Measurements from ENCODE around the gene DRC7.

DRC7 gene, protein sequence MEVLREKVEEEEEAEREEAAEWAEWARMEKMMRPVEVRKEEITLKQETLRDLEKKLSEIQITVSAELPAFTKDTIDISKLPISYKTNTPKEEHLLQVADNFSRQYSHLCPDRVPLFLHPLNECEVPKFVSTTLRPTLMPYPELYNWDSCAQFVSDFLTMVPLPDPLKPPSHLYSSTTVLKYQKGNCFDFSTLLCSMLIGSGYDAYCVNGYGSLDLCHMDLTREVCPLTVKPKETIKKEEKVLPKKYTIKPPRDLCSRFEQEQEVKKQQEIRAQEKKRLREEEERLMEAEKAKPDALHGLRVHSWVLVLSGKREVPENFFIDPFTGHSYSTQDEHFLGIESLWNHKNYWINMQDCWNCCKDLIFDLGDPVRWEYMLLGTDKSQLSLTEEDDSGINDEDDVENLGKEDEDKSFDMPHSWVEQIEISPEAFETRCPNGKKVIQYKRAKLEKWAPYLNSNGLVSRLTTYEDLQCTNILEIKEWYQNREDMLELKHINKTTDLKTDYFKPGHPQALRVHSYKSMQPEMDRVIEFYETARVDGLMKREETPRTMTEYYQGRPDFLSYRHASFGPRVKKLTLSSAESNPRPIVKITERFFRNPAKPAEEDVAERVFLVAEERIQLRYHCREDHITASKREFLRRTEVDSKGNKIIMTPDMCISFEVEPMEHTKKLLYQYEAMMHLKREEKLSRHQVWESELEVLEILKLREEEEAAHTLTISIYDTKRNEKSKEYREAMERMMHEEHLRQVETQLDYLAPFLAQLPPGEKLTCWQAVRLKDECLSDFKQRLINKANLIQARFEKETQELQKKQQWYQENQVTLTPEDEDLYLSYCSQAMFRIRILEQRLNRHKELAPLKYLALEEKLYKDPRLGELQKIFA

DNA sequence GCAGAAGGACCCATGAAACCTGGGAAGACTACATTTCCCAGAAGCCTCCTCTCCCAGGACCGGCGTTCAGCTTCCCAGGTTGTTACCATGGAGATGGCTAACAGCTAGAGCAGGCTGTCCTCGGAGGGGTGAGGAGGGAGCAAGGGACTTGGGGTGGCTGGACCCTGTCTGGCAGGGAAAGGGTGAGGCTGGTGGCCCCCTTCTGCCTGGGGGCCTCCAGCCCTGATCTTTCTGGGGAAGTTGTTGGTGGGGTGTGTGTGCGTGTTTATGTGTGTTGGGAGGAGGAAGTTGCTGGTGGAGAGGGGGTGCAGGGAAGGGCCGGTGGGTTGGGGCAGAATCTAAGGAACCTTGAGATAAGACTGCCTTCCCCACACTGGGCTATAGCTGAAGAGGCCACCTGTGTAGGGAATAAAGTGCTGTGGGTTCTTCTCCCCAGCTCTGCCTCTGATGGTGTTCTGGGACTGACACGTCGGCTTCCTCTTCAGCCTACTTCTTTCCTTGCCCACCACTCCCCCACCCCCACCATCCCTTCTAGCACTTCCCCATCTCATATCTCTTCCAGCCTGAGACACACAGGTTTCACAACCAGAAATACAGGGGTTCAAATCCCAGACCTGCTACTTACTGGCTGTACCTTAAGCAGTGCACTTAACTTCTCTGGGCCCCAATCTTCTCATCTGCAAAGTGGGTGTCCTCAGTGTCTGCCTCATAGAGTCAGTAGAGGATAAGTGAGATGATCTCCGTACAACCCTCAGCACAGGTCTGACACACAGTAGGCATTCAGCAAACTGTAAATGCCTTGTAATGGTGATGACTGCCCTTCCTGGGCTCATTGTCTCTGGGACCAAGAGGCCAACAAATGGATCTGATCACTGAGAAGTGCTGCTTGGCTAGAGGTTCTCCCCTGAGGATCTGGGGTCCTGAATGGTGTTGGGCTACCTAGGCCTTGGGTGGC, at the start of gene DRC7:
Gene DRC7 (plus strand): TSS at position 82 of the 955 bp plus-strand sequence. CDS start 3,144 bp downstream, outside the sequence.
- DNase-seq = peak; percentile 31

DNA sequence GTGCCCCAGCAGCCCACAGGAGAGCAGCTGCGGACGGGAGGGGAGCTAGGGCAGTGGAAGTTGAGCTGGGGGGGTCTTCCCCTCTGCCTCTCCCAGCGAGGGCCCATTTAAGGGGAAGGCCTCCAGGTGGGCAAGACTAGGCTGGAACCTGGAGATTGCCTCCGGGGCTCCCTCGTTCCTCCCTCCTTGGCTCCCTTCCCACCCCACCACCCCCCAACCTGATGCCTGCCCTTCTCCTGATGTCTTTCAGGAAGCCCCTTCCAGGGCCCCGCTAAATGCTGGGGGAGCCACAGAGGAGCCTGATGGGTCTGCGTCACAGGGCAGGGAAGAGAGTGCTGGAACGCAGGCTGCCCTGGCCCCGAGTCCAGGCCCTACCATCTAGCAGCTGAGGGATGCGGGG, 49.4 kb upstream of the DRC7 start:
- no peak for DNase-seq

- DNase-seq = no peak
Observed at GRCh38 chr16:57645691-57646387, 48.8 kb upstream of the DRC7 start.

DNA sequence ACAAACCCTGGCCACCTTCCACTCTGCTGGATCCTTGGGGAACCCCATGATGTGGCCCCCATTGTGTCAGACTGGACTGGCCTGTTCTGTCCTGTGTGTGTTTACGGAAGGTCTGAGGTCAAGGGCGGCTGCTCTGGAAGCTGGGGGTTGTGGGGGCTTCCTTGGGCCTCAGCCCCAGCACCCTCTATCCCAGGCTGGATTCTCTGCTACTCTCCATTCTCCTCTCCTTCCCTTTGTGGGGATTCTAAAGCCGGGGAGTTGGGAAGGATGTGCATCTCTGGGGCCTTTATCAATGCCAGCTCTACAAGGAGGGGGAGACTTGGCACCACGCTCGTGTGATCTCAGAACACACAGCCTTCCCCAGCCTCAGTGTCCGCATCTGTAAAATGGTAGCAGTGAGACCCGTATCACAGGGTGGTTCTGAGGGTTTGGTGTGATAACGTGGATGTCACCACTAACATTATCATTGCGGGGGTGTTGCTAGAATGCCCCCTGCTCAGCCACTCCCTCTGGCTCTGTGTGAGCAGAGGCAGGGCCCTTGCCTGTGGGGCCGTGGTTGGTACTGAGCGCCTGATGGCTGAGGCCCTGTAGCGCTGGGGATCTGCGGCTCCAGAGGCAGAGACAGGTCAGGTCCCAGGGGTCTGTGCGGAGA, 48.1 kb upstream of the DRC7 start:
- no peak for DNase-seq

GRCh38 chr16:57647136-57647875, 47.3 kb upstream of the DRC7 start:
- DNase-seq = no peak

- DNase-seq = no peak
Observed at GRCh38 chr16:57648125-57648524, 46.5 kb upstream of the DRC7 start.

DNA sequence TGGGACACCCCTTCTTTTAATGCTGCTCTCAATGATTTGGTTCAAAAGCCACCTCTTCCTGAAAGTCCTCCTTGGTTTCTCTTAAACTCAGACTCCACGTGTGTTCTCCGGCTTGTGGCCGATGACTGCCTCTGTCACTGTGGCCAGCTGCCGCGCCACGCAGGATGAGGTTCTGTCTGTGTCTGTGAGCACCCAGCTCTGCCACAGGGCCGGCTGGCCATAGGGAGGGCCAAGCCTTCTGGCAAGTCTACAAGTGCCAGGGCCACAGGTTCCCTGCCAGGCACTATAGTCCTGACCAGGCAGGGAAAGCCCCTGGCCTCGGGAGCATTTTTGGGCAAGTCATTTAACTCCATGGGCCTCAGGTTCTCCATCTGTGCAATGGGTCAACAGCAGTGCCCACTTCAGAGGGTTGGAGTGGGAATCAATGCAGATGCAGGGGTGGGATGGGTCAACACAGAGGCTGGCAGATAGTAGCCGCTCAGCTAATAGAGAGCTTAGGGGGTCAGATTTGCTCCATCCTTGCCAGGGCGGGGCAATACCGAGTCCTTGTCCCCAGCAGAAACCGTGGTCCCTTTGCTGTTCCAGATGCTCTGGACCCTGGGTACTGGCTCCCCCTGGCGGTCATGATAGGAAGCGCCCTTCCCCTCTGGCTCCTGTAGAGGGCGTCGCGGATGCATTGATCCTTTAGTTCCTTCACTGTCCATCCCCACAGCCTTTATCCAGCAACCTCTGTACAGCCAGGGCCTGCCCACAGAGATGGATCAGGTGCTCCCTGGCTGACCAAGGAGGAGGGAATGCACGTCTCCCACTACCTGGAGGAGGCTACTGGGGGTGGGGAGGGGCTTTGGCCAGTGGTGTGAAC, 45.8 kb upstream of the DRC7 start:
- peak; percentile 92 for DNase-seq

DNA sequence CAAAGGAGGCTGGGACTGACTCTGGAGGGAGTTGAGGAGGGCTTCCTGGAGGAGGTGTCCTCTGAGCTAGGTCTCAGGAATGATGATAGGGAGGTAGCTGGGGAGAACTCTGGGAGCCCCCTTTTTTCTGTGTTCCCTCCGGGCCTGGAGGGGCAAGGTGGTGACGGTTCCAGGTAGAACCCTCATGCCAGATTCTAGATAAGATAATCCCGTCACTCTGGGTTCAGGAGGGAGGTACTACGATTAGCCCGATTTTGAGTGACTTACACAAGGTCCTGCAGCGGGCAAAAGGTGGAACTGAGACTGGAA, 45.2 kb upstream of the DRC7 start:
- no peak for DNase-seq

DNA sequence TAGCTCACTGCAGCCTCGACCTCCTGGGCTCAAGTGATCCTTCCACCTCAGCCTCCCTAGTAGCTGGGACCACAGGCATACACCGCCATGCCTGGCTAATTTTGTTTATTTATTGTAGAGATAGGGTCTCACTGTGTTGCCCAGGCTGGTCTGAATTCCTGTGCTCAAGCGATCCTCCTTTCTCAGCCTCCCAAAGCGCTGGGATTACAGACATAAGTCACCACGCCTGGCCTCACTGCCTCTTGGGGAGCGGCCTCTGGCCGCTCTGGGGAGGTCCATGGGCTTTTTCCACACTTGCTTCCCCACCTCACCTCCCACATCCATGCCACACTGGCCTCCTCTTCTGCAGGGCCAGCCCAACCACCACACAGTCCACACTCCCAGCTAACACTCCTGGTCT, 44.8 kb upstream of the DRC7 start:
- DNase-seq = no peak

GRCh38 chr16:57651344-57652333, 43.0 kb upstream of the DRC7 start:
- DNase-seq = peak; percentile 27

DNA sequence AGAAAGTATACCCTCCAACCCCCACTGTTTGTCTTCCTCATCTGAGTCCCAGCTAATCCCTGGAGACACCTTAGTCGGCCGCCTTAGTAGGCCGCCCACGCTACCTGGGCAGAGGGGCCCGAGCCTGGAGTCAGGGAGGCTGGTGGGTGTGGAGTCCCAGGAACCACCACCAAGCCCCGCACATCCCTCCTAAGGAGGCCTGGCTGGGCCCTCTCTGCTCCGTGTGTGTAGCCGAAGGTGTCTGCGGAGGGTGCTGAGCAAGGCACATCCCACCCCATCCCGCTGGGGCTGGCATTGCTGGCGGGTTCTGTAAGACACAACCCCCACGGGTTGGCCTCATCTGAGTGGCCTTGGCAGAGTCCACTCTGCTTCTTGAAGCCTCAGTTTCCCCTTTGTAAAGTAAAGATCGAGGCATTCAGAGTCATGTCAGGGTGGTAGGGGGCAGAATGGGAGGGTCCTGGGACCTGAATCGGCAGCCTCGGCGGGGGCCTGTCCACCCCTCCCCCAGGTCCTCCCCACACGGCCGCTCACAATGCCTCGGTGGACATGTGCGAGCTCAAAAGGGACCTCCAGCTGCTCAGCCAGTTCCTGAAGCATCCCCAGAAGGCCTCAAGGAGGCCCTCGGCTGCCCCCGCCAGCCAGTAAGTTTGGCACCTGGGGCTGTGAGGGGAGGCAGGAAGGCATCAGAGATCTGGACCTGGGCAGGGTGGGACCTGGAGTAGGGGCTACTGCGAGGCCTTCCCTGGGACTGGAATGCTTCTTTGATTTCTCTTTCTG, 41.7 kb upstream of the DRC7 start:
- no peak for DNase-seq

DNA sequence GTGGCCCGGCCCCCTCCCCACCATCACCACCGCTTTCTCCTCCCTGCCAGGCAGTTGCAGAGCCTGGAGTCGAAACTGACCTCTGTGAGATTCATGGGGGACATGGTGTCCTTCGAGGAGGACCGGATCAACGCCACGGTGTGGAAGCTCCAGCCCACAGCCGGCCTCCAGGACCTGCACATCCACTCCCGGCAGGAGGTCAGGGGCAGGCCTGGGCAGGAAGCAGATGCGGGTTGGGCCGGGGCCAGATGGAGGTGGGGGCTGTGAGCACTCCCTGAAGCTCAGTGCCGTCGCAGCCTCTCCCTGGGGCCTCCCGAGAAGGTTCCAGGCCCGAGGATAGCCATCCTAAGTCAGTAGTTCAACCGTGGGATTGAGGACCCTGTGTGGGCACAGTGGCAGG, 40.7 kb upstream of the DRC7 start:
- DNase-seq = no peak

DNA sequence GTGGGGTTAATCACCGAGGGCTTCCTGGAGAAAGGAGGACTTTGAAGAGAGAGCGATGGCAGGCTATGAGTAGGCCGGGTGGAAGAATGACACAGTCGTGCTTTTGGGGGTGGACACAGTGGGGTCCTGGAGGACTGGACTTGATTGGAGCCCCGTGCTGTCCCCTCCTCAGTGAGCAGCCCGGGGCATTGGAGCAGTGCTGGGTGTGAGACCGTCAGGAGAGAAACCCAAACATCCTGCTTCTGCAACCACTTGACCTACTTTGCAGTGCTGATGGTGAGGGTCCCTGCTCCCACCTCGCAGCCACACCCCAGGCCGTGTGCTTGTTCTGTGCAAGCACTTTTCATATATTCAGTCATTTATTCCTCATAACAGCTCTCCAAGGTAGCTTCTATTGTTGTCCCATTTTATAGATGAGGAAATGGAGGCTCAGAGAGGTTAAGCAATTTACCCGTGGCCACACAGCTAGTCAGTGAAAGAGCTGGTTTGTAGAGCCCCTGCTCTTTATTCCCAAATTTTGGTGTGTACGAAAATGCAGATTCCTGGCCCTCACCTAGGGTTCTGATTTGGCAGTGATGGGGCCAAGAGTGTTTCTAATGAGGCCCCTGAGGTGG, 38.2 kb upstream of the DRC7 start:
- no peak for DNase-seq

GRCh38 chr16:57657228-57657627, 37.4 kb upstream of the DRC7 start:
- DNase-seq = no peak

- DNase-seq = no peak
Observed at GRCh38 chr16:57658130-57658877, 36.3 kb upstream of the DRC7 start.

GRCh38 chr16:57658878-57659674, 35.5 kb upstream of the DRC7 start:
- no peak for DNase-seq
